ENCODE data around the gene ZNF689.
A peak's percentile ranks its signal among the peaks of the same experiment; 100 is the strongest.
"Not testable (repeated sequence)": the region's sequence is repeated elsewhere in the genome, so short reads cannot be mapped to it uniquely, and the experiment has no call there.

The ZNF689 gene

GRCh38 chr16:30636599-30636998 is 26.4 kb upstream of the ZNF689 start:
- no peak for DNase-seq (ENCODE audit: low read depth in 2 of 2)

GRCh38 chr16:30633526-30633925 is 23.3 kb upstream of the ZNF689 start:
- DNase-seq (ENCODE audit: low read depth in 2 of 2): no peak

GRCh38 chr16:30632454-30632853 is 22.3 kb upstream of the ZNF689 start:
- DNase-seq (ENCODE audit: low read depth in 2 of 2): not testable (repeated sequence)

- no peak for DNase-seq (ENCODE audit: low read depth in 2 of 2)
Measured at GRCh38 chr16:30628628-30629540, 18.7 kb upstream of the ZNF689 start.

GRCh38 chr16:30626236-30626635 is 16.0 kb upstream of the ZNF689 start:
- DNase-seq (ENCODE audit: low read depth in 2 of 2): no peak

GRCh38 chr16:30623536-30624283 is 13.5 kb upstream of the ZNF689 start:
- no peak for DNase-seq (ENCODE audit: low read depth in 2 of 2)

GRCh38 chr16:30622455-30623032 is 12.4 kb upstream of the ZNF689 start:
- DNase-seq (ENCODE audit: low read depth in 2 of 2): no peak

- DNase-seq (ENCODE audit: low read depth in 2 of 2): peak; percentile 57 to 64
Measured at GRCh38 chr16:30621765-30622164, 11.6 kb upstream of the ZNF689 start.

- no peak for DNase-seq (ENCODE audit: low read depth in 2 of 2)
Measured at GRCh38 chr16:30620169-30620568, 10.0 kb upstream of the ZNF689 start.

- no peak for DNase-seq (ENCODE audit: low read depth in 2 of 2)
Measured at GRCh38 chr16:30619638-30620037, 9.4 kb upstream of the ZNF689 start.

GRCh38 chr16:30619202-30619601 is 9.0 kb upstream of the ZNF689 start:
- no peak for DNase-seq (ENCODE audit: low read depth in 2 of 2)

GRCh38 chr16:30615358-30616091 is 5.3 kb upstream of the ZNF689 start:
- no peak for DNase-seq (ENCODE audit: low read depth in 2 of 2)

GRCh38 chr16:30609002-30609925 is 925 bp downstream of the ZNF689 start:
- DNase-seq (ENCODE audit: low read depth in 2 of 2): no peak

- DNase-seq (ENCODE audit: low read depth in 2 of 2): no peak
Measured at GRCh38 chr16:30606004-30606403, 4.2 kb downstream of the ZNF689 start.

GRCh38 chr16:30605158-30605557 is 5.0 kb downstream of the ZNF689 start:
- DNase-seq (ENCODE audit: low read depth in 2 of 2): no peak

- no peak for DNase-seq (ENCODE audit: low read depth in 2 of 2)
Measured at GRCh38 chr16:30604316-30604947, 5.8 kb downstream of the ZNF689 start.

GRCh38 chr16:30603945-30604315 is 6.3 kb downstream of the ZNF689 start:
- DNase-seq (ENCODE audit: low read depth in 2 of 2): no peak

- DNase-seq (ENCODE audit: low read depth in 2 of 2): no peak
Measured at GRCh38 chr16:30602616-30603277, 7.4 kb downstream of the ZNF689 start.

- no peak for DNase-seq (ENCODE audit: low read depth in 2 of 2)
Measured at GRCh38 chr16:30601966-30602365, 8.2 kb downstream of the ZNF689 start.

GRCh38 chr16:30600929-30601328 is 9.3 kb downstream of the ZNF689 start:
- no peak for DNase-seq (ENCODE audit: low read depth in 2 of 2)
